Measurements from ENCODE around the gene AUH.

Gene AUH

GRCh38 chr9:91243029-91243428 lies 118.7 kb downstream of the AUH start:
- DNase-seq = no peak

- DNase-seq = no peak
Measured at GRCh38 chr9:91241909-91242308, 119.8 kb downstream of the AUH start.

- DNase-seq = no peak
Measured at GRCh38 chr9:91240596-91241165, 121.0 kb downstream of the AUH start.

- DNase-seq = no peak
Measured at GRCh38 chr9:91239367-91240111, 122.2 kb downstream of the AUH start.

DNA sequence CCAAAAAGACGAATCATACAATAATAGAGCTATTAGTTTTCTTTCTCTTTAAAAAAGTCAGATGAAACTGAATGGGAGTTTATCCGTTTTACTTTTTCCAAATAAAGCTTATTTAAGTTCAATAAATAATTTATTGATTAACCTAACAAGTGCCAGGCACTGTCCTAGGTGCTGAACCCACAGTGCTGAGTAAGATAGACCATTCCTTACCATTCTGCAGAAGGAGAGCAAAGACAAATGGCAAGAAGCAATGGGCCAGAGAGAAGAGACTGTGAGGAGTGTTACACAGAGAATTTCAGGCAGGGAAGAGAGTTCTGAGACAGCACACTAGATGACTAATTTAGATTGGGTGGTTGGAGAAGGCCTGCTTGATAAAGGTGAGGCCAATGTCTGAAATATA lies 127.2 kb downstream of the AUH start:
- no peak for DNase-seq

DNA sequence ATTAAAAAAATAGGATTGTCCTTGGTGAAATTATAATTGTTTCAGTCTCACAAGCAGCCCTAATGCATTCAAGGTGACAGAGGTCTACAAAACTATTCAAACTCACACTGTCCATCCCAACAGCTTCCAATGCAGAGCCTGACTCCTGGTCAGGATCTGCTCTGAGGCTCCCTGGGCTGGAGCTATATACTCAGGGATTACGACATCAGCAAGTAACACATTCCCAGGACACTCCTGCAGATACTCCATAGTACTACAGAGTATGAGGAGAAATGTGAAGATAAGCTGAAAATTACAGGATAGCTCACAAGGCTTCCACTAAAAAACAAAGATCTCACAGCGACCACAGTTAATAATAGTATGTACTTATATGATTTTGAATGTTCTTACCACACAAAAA lies 130.1 kb downstream of the AUH start:
- no peak for DNase-seq

DNA sequence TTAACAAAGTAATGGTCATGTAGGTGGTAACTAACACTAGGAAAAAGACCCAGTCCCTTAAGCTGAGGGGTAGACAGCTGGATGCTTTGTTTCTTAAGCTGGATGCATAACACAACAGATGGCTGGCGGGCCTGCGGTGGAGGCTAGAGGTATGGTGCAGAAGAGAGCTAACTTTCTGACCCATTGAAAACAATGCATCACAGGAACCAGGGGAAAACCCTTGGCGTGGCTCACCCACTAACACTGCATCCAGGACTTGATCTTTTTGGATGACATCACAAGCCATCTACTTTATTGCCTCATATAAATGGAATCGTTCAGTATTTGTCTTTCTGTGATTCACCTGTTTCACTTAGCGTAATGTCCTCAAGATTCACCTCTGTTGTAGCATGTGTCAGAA lies 138.7 kb downstream of the AUH start:
- DNase-seq = no peak

GRCh38 chr9:91222457-91222856 lies 139.3 kb downstream of the AUH start:
- DNase-seq = no peak

DNA sequence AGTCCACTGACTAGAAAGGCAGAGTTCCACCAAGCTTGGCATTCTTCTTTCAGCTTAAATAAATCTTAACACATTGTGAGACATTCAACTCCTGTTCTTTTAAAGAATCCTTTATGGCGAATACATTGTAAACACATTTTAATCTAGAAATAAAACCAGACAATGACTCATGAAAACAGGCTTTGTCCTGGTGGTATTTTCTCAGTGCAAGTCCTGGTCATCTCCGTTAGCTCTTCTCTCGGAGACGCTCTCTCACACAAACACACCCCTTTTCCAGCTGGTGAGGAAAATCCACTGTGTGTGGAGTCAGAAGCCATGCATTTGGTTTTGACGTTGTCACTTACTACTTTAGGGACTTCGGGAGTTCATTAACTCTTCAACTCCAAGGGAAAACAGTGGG lies 140.4 kb downstream of the AUH start:
- no peak for DNase-seq

DNA sequence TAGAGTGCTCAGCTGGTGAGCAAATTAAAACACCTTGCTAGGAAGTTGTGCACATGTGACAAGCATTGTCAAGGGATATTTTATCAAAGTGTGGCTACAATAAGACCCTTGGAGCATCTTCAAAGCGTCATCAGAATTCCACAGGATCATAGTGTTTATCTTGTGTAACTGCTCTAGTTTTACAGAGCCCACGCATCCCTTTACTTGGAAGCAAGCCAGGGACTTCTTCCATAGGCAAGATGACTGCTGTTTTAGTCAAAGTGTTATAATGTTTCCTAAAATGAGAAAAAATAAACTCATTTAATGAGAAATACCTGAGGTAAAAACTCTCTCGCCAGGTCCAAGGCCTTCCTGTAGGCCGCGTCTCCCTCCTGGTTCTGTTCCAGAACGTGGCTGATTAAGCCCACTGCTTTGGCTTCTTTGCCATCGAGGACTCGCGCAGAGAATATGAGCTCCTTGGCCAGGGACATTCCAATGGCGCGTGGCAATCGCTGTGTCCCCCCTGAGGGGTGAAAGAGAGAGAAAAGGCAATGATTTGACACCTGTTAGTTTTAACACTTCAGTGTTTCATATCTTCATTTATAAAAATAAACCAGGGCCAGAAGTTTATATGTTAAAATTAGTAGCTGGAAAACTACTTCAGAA lies 141.1 kb downstream of the AUH start:
- no peak for DNase-seq

DNA sequence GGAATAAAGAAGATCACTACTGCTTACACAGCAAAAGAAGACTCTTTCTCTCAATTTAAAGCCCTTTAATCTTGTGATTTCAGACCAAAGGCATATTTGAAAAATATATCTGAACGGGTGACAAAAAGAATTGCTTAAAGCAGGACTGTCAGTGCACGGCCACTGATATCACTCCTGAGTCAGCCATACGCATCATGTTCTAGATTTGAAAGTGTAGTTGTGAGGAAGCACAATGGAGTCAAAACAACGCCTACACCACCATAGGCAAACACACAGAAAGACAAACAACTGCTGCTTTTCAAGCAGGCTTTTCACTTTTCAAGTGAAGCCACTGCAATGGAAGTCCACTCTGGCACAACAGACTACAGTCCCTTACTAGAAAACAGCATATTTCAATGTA lies 141.7 kb downstream of the AUH start:
- no peak for DNase-seq

- no peak for DNase-seq
Measured at GRCh38 chr9:91219557-91219956, 142.2 kb downstream of the AUH start.

- DNase-seq = no peak
Measured at GRCh38 chr9:91217388-91217787, 144.3 kb downstream of the AUH start.

- DNase-seq = no peak
Measured at GRCh38 chr9:91214867-91215266, 146.9 kb downstream of the AUH start.

DNA sequence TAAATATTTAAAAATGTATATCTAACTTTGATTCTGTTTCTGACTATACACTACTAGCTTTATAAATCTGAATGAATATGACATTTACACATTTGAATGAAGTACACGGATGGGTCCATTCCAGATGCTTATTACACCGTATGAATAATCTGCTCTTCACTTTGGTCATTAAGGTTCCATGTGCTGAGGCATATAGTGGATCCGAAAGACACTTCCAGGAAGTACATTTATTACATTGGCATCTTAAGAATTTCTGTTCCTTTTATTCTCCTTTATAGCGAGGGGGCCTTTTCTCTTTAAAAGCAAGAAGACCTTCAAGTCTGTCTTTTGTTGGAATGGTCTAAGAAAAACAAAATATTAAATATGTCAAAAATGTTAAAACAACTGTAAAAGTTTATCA lies 147.6 kb downstream of the AUH start:
- no peak for DNase-seq

- no peak for DNase-seq
Measured at GRCh38 chr9:91212596-91213243, 149.0 kb downstream of the AUH start.

GRCh38 chr9:91211919-91212318 lies 149.8 kb downstream of the AUH start:
- DNase-seq = no peak

DNA sequence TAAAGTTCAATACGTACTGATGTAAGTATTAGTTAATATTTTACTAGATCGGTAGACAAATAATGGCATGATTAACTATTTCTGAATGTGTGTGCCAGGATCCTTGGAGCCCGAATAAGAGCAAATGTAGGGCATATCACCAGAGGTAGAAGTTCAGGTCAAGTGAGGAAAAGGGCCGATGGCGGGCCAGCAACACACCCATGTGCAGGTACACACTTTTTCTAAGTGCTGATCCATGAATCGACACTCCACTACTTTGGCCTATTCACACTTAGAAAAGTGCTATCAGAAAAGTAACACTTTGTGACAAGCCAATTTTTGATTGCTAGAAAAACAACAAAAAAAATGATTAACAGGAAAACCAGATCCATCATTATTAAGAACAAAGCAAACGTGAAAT lies 150.3 kb downstream of the AUH start:
- DNase-seq = no peak

- no peak for DNase-seq
Measured at GRCh38 chr9:91210318-91210717, 151.4 kb downstream of the AUH start.

GRCh38 chr9:91208837-91209236 lies 152.9 kb downstream of the AUH start:
- DNase-seq = no peak

DNA sequence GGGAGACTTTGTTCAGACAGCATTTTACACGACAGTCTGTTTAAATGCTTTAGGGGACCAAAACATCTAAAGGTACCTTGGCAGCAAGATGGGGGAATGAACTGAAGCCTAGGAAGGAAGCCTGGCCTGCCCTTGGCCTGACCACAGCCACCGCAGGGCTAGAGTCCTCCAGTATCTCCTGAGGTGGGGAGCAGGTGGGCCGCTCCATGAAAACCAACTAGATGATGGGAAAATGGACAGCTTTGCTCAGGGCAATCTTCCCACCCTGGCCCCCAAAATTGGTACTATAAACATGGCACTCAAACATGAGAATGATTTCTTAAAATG lies 153.3 kb downstream of the AUH start:
- DNase-seq = no peak

DNA sequence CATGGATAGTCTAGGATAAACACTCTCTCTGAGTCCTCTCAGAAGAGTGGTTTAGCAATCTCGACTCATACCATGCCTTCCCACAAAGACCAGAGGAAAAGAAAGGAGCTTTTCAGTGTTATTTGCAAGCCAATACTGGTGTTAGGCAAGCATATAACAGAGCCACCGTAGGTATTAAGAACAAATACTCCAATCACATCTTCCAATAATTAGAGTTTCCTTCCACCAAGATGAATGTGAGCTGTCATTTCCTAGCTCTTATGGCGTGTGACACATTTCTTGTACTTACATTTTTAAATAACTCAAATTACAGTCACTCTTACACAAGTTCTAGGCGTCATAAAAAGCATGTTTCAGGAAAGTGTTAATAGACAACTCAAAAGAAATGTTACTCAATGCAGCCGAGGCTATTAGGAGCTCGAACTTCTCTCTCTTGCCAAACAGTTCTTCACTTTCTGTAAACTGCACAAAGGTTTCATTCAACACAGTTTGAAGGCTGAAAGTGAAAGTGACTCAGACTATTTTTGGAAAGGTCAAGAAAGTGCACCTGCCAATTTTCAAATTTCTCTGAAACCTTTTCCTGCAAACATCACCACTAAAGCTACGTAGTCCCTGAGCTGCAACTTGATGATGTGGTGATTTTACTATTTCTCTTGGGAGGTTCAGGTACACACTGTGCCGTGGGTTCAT lies 153.8 kb downstream of the AUH start:
- DNase-seq = no peak

DNA sequence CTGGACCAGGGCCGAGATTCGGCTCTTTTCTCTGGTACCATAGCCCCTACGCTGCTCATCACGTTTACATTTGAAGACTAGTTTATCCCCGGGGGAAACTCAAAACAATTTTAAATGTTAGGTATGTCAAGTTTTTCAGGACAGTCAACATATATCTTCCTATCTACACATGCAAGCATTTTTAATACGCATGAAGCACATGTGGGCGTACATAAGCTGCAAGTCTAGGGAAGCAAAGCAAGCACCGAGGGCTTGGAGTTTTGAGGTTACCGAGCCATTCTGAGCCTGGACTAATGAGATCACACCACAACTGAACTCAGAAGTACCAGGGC lies 154.4 kb downstream of the AUH start:
- DNase-seq = no peak

DNA sequence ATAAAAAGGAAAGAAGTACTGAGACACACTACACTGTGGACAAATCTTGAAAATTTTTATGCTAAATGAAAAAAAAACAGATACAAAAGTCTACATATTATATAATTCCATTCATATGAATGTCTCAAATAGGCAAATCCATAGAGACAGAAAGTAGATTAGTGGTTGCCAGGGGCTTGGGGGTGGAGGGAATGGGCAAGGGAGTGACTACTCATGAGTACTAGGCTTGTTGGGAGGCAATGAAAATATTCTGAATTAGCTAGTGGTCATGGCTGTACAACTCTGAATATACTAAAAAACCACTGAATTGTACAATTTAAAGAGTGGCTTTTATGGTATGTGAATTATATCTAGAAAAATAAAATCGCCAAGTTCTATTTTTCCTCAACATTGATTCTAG lies 154.9 kb downstream of the AUH start:
- no peak for DNase-seq

All from Kasumi-1 (cell line).